Esophagus squamous epithelium (tissue), 5 donors: ENCODE measurements around the gene PAPSS2. TPM values are rescaled to one million over a fixed set of nuclear protein-coding genes. Genes with fewer than 3 reads are reported as not detected.

ENCODE experiments used
- DNase-seq: peaks from one replicate; lab custom pipeline; 2025; lab: John Stamatoyannopoulos, UW
- H3K27ac ChIP-seq, 4 donors: fragments of 200-600 bp; sonication (generic); one replicate each; pipeline ENCODE4 v1.5.1; 2016 to 2019; ENCODE audit warnings: mild to moderate bottlenecking in 1 of 4
- H3K27me3 ChIP-seq, 4 donors: fragments of 200-600 bp; sonication (generic); 1 replicate in 3 of 4; 2 replicates in 1 of 4; pipeline versions ENCODE4 v1.5.1 to v1.6.0; 2017 to 2021; ENCODE audit warnings: antibody characterized with exemption in 1 of 4
- H3K36me3 ChIP-seq, 3 donors: fragments of 200-600 bp; sonication (generic); one replicate each; pipeline ENCODE4 v1.5.1; 2016 to 2019
- H3K4me1 ChIP-seq, 3 donors: fragments of 200-600 bp; sonication (generic); one replicate each; pipeline ENCODE4 v1.5.1; 2017 to 2019
- H3K4me3 ChIP-seq, 4 donors: fragments of 200-600 bp; sonication (generic); 1 replicate in 3 of 4; 2 replicates in 1 of 4; pipeline ENCODE4 v1.5.1; 2016 to 2019; ENCODE audit warnings: mild to moderate bottlenecking in 2 of 4, moderate library complexity in 1 of 4
- H3K9me3 ChIP-seq, 3 donors: fragments of 200-600 bp; sonication (generic); one replicate each; pipeline ENCODE4 v1.5.1; 2016 to 2019
- POLR2A ChIP-seq, 4 donors: fragments of 450-650 bp; IDR thresholded peaks; one replicate each; pipeline ENCODE4 v1.6.1; 2017; ENCODE audit warnings: antibody characterized with exemption in 4 of 4, mild to moderate bottlenecking in 4 of 4, moderate library complexity in 3 of 4
- WGBS, 2 donors: methylation state at CpG; one replicate each; pipeline ENCODE4 v1.1.5; 2018; 5-methylcytosine and 5-hydroxymethylcytosine counted together
- intact Hi-C: fragments of 100-400 bp; cut with DNase I; formaldehyde crosslinking; loops from one replicate; pipeline ENCODE4 v1.15.0; 2022
- total RNA-seq, 4 donors: library from RNA; depleted of rRNA; stranded (reverse); fragments of >200 nt; gene quantifications; one replicate each; pipeline ENCODE4 v1.1.0, GENCODE V29; 2016
- TF ChIP-seq, protein P1 (sequence below), 6 experiments: fragments of 450-650 bp in 4 of 6; fragments of 200-600 bp in 2 of 6; sonication (generic) in 2 of 6; IDR thresholded peaks; one replicate each; pipeline ENCODE4 v1.5.1; 2016 to 2019; ENCODE audit warnings: antibody characterized with exemption in 6 of 6, mild to moderate bottlenecking in 4 of 6, moderate library complexity in 4 of 6
- donor health status: DM: yes; HTN: yes; CAD: no.

Gene PAPSS2
- total RNA-seq, 4 donors from 2014 or later, result 1.8 to 13.3 (median 11.0) TPM

GRCh38 chr10:87781545-87781944 is 121.9 kb downstream of the PAPSS2 start:
- H3K27ac ChIP-seq, result no peak overlapping the region
- no peaks in the 10 kb centered on the region for H3K27me3 ChIP-seq
- peaks cover 0 to 12% (median 0%) of the 10 kb centered on the region in 3 donors for H3K4me1 ChIP-seq
- H3K9me3 ChIP-seq, result no peaks in the 10 kb centered on the region
- peaks cover 0 to 53% (median 0%) of the 10 kb centered on the region in 3 donors for H3K36me3 ChIP-seq
- TF ChIP-seq, protein P1, sequence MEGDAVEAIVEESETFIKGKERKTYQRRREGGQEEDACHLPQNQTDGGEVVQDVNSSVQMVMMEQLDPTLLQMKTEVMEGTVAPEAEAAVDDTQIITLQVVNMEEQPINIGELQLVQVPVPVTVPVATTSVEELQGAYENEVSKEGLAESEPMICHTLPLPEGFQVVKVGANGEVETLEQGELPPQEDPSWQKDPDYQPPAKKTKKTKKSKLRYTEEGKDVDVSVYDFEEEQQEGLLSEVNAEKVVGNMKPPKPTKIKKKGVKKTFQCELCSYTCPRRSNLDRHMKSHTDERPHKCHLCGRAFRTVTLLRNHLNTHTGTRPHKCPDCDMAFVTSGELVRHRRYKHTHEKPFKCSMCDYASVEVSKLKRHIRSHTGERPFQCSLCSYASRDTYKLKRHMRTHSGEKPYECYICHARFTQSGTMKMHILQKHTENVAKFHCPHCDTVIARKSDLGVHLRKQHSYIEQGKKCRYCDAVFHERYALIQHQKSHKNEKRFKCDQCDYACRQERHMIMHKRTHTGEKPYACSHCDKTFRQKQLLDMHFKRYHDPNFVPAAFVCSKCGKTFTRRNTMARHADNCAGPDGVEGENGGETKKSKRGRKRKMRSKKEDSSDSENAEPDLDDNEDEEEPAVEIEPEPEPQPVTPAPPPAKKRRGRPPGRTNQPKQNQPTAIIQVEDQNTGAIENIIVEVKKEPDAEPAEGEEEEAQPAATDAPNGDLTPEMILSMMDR (IDR thresholded peaks at IDR 0.05), result no peak
- TF ChIP-seq POLR2A (IDR thresholded peaks at IDR 0.05), result no peak
- no peak overlapping the region for H3K4me3 ChIP-seq
- intact Hi-C loops, result no loop called here
- no peak for DNase-seq
- 88 to 96% methylated on average over 2 of the region's 2 CpGs for WGBS, 2 donors

GRCh38 chr10:87782721-87783120 is 123.0 kb downstream of the PAPSS2 start:
- intact Hi-C loops, result no loop called here
- DNase-seq, result no peak
- no peaks in the 10 kb centered on the region for H3K9me3 ChIP-seq
- 62 to 75% methylated on average over 6 of the region's 6 CpGs for WGBS, 2 donors
- H3K4me3 ChIP-seq, result no peak overlapping the region
- peaks cover 0 to 12% (median 0%) of the 10 kb centered on the region in 3 donors for H3K4me1 ChIP-seq
- TF ChIP-seq, protein P1 (IDR thresholded peaks at IDR 0.05), result no peak
- no peak for TF ChIP-seq POLR2A (IDR thresholded peaks at IDR 0.05)
- H3K27ac ChIP-seq, result no peak overlapping the region
- no peaks in the 10 kb centered on the region for H3K27me3 ChIP-seq
- H3K36me3 ChIP-seq, result peaks cover 0 to 63% (median 0%) of the 10 kb centered on the region in 3 donors

DNA sequence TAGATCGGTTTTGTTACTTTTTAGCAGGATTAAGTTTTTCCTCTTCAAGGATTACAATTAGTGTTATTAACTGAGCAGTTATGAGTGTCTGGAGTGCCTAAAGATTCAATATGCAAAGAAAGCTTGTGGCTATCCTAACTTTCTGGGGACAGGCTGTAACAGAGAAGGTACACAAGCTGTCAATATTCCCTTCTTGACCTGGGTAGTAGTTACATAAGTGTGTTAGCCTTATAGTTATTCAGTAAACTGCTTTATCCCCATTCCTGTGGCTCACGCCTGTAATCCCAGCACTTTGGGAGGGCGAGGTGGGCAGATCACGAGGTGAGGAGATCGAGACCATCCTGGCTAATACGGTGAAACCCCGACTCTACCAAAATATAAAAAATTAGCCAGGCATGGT is 126.7 kb downstream of the PAPSS2 start:
- Histone ChIP-seq H3K4me3 (no peak overlapping the region), H3K9me3 (no peaks in the 10 kb centered on the region), H3K4me1 (peaks cover 0 to 34% (median 0%) of the 10 kb centered on the region in 3 donors), H3K27ac (no peak overlapping the region), H3K27me3 (no peaks in the 10 kb centered on the region), H3K36me3 (peaks cover 0 to 71% (median 0%) of the 10 kb centered on the region in 3 donors)
- intact Hi-C loops, result no loop called here
- WGBS, 2 donors, result 91 to 92% methylated on average over 6 to 7 of the region's 7 CpGs
- DNase-seq, result no peak
- TF ChIP-seq POLR2A (IDR thresholded peaks at IDR 0.05), result no peak
- TF ChIP-seq, protein P1 (IDR thresholded peaks at IDR 0.05), result no peak

DNA sequence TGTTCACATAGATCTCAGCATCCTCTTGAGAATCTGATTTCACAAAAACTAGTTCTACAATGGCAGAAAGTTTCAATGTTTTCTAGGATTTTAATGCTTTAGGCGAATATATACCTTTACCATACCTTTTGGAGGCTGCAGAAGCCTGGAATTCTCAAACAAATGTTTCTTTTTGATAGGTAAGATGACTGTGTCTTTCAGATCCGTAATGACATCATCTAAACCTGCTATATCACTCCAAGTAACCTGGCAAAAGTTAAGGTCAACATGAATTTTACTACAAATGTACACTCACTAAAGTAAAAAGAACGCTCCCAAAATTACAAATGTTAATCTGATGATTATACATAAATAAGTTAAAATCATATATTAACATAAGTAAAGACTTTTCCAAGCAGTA is 130.5 kb downstream of the PAPSS2 start:
- Histone ChIP-seq H3K27me3 (no peaks in the 10 kb centered on the region), H3K4me1 (peaks cover 0 to 25% (median 0%) of the 10 kb centered on the region in 3 donors), H3K27ac (no peak overlapping the region), H3K36me3 (peaks cover 0 to 54% (median 3%) of the 10 kb centered on the region in 3 donors), H3K9me3 (no peaks in the 10 kb centered on the region), H3K4me3 (no peak overlapping the region)
- intact Hi-C loops, result no loop called here
- WGBS, 2 donors, result 88 to 92% methylated on average over 3 of the region's 3 CpGs
- no peak for DNase-seq
- TF ChIP-seq POLR2A (IDR thresholded peaks at IDR 0.05), result no peak
- TF ChIP-seq, protein P1 (IDR thresholded peaks at IDR 0.05), result no peak

GRCh38 chr10:87794285-87794684 is 134.6 kb downstream of the PAPSS2 start:
- WGBS, 2 donors, result 59 to 73% methylated on average over 3 of the region's 3 CpGs
- Histone ChIP-seq H3K36me3 (peaks cover 0 to 30% (median 3%) of the 10 kb centered on the region in 3 donors), H3K4me1 (peaks cover 0 to 25% (median 0%) of the 10 kb centered on the region in 3 donors), H3K9me3 (no peaks in the 10 kb centered on the region), H3K4me3 (no peak overlapping the region), H3K27me3 (no peaks in the 10 kb centered on the region), H3K27ac (no peak overlapping the region)
- TF ChIP-seq POLR2A (IDR thresholded peaks at IDR 0.05), result no peak
- TF ChIP-seq, protein P1 (IDR thresholded peaks at IDR 0.05), result no peak
- no peak for DNase-seq
- intact Hi-C loops, result no loop called here

Other genes with a start within 250 kb of the PAPSS2 start
- 1 to 10 TPM; 2.3 to 9.4 (median 6.9) TPM for gene MINPP1, start 155.0 kb upstream of the PAPSS2 start, total RNA-seq
- gene ATAD1, start 158.3 kb downstream of the PAPSS2 start, total RNA-seq, result 10 to 100 TPM; 22.3 to 30.1 (median 26.2) TPM
- gene KLLN, start 203.7 kb downstream of the PAPSS2 start, total RNA-seq, result under 1 TPM; 0.11 to 0.91 (median 0.40) TPM
- gene PTEN, start 203.7 kb downstream of the PAPSS2 start, total RNA-seq, result 100 to 1,000 TPM in 1 of 4 donors, 10 to 100 TPM in 3; 27.9 to 131 (median 68.1) TPM